T-helper 1 cell (primary cell): ENCODE measurements around the gene SDHD.

ENCODE experiments used
- DNase-seq, 5 donors: peaks; one replicate each; pipeline ENCODE4 v3.0.0-alpha.2; 2012 to 2020

SDHD gene

DNA sequence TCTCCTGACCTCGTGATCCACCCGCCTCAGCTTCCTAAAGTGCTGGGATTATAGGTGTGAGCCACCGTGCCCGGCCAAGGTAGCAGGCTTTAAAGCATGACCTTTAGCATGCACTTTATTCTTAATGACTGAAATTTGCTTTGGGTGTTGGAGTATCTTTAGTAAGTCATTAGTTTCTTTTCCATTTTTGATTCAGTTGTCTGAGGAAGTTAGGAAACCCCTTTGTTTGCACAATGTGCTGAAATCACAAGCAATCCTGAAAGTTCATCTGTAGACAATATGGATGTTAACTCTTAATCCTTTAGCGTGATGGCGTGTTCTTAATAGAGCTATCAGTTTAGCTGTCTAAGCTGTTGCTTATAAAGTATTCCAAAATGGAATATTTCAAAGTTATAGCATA lies 16.8 kb downstream of the SDHD start:
- no peak for DNase-seq

DNA sequence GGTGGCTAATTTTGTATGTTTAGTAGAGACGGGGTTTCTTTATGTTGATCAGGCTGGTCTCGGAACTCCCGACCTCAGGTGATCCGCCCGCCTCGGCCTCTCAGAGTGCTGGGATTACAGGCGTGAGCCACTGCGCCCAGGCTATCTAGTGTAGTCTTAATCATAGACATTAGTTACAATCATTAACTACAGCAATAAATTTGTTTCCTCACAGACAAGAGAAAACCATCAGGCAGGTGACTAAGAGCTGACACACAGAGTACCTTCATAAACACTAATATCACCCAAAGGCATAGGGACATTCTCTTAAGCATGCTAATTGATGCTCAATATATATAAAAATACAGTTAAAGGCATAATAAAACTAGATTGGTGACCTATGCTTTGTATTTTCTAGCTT lies 19.4 kb downstream of the SDHD start:
- DNase-seq, result no peak

DNA sequence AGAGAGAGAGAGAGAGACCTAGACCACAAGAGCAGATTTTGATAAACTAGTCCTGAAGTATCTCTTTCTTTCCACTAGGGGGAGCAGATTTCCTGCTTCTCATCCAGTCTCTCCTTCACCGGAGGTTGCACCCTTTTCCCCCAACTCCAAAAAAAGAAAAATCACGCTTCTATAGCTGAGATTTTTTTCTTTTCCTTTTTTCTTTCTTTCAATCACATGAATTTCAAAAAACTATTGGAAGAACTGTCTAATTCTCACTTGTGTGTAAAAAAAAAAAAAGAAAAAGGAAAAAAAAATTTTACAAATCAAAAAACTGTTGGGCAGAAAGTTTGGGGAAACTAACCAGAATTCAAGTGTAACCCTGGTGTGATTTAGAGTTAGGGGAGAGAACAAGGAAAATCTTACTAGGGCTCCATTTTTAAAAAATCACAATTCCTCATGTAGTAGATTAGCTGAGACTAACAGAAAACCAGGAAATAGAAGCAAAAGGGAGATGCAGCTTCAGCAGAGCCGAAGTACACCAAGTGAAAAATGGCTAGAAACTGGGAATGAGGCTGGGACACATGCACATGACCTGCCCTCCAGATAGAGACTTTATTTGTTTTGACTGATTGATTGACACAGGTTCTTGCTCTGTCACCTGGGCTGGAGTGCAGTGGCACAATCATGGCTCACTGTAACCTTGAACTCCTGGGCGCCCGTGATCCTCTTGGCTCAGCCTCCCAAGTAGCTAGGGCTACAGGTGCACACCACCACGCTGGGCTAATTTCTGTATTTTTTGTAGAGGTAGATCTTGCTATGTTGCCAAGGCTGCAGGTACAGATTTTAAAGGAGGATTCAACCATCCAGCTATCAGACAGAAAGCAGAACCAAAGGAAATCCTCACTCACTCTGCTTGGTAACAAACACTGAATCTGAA lies 27.1 kb downstream of the SDHD start:
- DNase-seq, result peak in 2 of 5 donors; percentile 1 to 42

DNA sequence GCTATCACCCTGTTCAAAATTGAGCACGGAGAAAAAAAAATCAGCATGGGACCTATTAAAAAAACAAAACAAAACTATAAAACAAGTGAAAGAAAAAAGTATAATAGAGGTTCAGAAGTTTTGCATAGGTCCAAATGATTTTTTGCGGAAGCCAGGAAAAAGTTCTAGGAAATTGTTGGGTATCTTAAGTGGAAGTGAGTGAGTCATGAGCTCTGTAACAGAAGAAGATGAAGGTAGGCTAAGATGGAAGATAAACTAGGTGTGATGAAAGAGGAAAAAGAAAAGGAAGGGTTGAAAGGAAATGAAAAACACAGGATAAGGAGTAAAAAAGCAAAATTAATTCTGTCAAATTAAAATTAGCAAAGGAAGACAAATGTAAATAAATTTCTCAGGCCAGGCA lies 27.8 kb downstream of the SDHD start:
- DNase-seq, result no peak

DNA sequence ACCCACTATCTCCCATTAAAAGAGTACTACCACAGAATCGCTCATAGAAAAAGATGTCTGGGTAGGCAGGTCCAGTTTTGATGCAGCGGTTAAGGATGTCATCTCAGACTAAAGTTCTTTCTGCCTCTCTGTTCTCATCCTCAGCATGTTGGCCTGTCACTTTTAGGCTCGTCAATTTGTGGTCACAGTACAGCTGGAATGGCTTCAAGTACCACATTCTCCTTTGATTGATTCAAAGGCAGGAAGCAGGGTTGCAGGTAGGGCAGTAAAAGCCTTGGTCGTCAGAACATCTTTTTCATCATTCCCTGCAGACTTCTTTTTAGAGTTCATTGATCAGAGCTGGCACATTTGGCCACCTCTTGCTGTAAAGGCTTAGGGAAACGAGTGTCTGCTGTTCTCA lies 28.7 kb downstream of the SDHD start:
- DNase-seq, result no peak

DNA sequence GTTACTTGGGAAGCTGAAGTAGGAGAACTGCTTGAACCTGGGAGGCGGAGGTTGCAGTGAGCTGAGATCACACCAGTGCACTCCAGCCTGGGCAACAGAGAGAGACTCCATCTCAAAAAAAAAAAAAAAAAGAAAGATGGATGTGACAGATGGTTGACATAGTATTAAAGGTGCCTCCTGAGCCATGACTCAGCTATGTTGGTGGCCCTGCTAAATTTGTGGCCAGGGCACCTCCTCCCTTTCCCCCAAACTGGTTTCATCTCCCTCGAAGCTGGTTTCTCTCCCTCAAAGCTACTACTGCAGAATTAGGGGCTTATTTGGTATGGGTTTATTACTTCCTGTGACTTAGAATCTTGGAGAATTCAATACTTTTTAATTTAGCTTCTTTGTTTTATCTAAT lies 31.5 kb downstream of the SDHD start:
- DNase-seq, result no peak

DNA sequence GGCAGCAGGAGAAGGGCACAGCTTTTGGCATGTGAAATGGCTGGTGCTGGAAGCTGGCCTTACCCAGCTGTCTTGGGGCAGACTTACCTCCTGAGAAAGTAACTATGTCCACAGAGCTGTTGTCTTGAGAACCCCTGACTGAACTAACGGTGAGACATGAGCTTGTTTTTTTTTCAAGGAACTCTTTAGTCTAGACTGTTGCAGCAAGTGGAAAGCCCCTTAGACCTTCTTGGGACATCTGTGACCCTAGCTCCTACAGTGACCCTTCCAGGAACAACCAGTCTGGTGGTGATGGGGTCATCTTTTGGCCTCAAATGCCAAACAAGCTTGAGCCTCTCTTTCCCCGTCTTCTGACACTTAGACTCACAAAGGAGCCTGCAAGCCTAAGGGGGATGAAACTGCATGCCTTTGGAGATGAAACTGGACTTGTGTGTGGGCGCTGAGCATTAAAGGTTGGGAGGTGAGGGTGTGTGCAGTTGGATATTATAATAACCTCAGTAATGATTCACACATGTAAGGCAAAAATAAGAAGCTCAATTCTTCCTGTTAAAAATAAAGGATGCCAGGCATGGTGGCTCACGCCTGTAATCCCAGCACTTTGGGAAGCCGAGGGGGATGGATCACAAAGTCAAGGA lies 35.4 kb downstream of the SDHD start:
- no peak for DNase-seq

DNA sequence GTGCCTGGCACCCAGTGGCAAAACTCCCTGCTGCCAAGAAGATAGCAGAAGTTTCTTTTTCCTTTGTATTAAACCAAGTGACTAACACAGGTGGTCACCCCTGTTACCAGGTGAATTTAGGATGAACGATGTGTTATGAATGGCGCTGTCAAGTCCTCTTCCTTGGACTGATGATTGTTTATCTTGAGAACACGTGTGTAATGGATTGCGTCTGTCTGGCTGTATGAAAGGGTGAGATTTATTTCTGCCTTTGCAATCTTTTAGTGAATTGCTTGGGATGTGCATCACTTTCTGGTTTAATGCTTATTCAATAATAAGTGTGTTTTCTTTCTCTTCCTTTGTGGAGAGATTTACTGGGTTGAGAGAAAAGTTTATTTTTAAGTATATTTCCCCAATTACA lies 36.5 kb downstream of the SDHD start:
- no peak for DNase-seq

DNA sequence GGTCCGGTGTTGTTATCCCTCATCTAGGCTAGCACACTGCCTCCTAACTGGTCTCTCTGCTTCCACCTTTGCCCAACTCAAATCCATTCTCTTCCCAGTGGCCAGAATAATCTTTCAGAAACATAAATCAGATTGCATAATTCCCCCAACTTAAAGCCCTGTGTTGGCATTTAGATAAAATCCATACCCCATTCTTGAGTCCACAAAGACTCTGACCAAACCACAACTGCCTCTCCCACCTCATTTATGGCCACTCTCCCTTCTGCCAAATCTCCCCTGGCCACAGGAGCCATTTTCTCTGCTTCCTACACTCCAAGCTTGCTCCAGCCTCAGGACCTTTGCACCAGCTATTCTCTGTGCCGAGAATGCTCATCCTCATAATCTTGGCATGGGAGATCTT lies 40.4 kb downstream of the SDHD start:
- no peak for DNase-seq

DNA sequence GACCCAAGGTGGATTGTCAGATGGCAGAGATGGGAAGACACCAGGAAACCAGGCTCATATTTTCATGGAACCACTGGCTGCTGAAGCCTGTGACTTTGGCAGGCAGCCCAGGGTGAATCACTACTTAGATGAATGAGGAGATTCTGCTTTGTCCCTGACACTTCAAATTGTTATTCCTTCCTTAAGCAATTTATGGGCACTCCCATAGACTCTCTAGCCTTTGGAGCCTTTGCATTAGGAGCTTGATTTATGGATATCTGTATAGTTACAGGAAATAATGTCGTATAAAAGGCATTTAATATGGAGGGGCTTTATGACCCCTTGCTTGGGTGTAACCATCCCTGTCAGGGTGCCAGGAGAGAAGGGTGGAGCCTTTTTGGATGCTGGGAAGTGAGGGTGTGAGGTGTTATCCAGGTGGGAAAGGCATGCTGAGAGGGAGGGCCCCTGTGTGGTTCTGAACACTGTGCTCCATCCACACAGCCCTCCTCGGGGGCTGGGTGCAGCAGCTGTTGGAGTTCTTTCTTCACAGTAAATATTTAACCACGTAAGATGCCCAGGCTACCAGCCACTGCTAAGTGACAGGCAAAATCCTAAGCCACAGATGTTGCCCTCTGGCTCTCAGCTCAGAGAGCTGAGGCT lies 41.9 kb downstream of the SDHD start:
- DNase-seq, result no peak

DNA sequence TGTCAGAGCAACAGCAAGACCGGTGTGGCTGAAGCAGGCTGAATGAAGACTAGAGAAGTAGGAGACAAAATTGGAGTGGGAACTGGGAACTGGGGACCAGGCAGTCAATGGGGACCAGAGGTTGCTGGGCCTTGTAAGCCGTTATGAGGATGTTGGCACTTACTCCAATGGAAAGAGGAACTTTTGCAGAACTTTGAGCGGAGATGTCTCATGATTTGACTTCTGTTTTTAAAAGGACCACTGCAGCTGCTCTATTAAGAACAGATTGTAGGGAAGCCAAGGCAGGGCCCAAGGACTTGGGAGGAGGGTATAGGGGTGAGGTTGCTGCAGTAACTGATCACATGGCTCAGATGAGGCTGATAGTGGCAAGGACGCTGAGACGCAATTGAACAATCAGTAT lies 43.0 kb downstream of the SDHD start:
- no peak for DNase-seq

DNA sequence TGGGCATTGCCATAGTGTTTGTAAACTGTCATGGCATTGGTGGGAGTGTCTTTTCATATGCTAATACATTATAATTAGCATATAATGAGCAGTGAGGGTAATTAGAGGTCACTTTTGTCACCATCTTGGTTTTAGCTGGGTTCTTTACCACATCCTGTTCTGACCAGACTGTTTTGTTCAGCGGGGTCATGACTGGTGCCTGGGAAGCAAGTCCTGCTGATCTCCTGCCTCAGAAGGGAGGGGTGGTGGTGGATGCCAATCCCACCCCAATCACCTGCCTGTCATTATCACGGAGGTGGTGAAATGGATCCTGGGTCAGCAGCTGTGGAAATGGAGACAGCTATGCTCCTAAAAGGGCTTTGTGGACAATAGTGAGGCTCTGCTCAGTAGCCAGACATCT lies 46.1 kb downstream of the SDHD start:
- no peak for DNase-seq

DNA sequence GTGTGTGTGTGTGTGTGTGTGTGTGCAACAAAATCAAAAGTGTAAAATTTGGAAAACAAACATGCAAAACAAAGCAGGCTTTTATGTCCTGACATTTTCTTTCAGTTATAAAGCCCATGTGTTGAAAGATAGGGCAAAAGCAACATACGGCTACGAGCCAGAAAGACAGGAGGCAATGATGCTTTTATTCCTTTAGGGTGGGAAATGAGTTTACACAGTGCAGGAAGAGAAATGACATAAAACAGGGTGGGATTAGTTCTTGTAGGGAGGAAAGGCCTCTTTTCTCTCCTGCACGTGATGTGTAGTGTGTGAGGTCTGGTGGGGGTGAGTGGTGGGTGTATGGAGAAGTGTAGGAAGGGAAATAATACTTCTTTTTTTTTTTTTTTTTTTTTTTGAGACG lies 47.8 kb downstream of the SDHD start:
- no peak for DNase-seq

DNA sequence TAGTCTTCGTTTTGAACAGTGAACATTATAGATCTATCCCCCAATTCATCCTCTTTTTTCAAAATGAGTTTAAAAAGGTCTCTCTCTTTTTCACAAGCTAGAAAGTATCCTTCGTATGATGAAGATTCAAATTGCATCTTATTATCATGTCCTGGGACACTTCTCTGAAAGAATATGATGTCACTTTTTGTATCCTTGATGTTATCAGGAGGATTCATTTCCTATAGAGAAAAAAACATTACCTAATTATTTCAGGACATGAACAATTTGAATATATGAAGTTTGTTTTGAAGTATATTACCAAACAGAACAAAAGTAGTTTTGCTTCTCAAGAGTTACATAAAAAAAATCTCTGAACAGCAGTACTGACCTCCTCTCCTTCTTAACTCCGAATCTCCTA lies 56.9 kb downstream of the SDHD start:
- DNase-seq, result no peak
